GM12878 (cell line): Measurements from ENCODE around the gene KRT7. TPM values are rescaled to one million over a fixed set of nuclear protein-coding genes. Genes with fewer than 3 reads are reported as not detected.
"Not testable (repeated sequence)": the region's sequence is repeated elsewhere in the genome, so short reads cannot be mapped to it uniquely, and the experiment has no call there.

ENCODE experiments used
- ATAC-seq: fragments of 200-7000 bp; cut with Tn5 transposase; 3 replicates; pipeline ENCODE4 v1.9.1; 2020; ENCODE audit warnings: mild to moderate bottlenecking, moderate library complexity
- BruUV-seq: library from RNA; stranded (reverse); fragments of 400-500 nt; replicated peaks from 2 replicates; lab custom pipeline; 2021; lab: Mats Ljungman, UMichigan
- CTCF ChIA-PET: fragments of 300-600 bp; sonication (Branson Sonifier 250); formaldehyde crosslinking; extraction: SDS; loops from one replicate; lab custom pipeline; 2021; ENCODE audit warnings: inconsistent platforms; lab: Yijun Ruan, JAX
- POLR2A ChIA-PET: fragments of 350-600 bp; formaldehyde crosslinking; extraction: SDS; loops from one replicate; lab custom pipeline; 2021; ENCODE audit warnings: inconsistent platforms; lab: Charles Lee
- RAD21 ChIA-PET: fragments of 300-600 bp; sonication (Branson Sonifier 250); formaldehyde crosslinking; loops from one replicate; lab custom pipeline; 2023; ENCODE audit warnings: antibody characterized with exemption; ENCODE audit not compliant: unreplicated experiment; lab: Charles Lee
- SMC1A ChIA-PET: fragments of 300-600 bp; sonication (Branson Sonifier 250); formaldehyde crosslinking; loops from one replicate; lab custom pipeline; 2023; ENCODE audit not compliant: unreplicated experiment, uncharacterized antibody; lab: Charles Lee
- DNase-seq: peaks from one replicate; pipeline ENCODE4 v3.0.0-alpha.2; 2011; ENCODE audit warnings: low read depth, low spot score
- FAIRE-seq: peaks from 3 replicates; lab custom pipeline; 2011; peaks lifted over from hg19 to GRCh38; lab: Jason Lieb, UNC
- H2AFZ ChIP-seq: 2 replicates; pipeline ENCODE4 v1.6.0; 2011; ENCODE audit warnings: low read depth, low read length, control low read depth; ENCODE audit not compliant: control insufficient read depth
- H3K27ac ChIP-seq: 2 replicates; pipeline ENCODE4 v1.5.1; 2011; ENCODE audit warnings: control low read depth; ENCODE audit not compliant: control insufficient read depth, insufficient read depth
- H3K27me3 ChIP-seq, 2 experiments: replicated peaks in 1 of 2; 2 replicates each; pipeline versions ENCODE4 v1.6.0 to v1.6.1; 2011; ENCODE audit warnings: low read length in 1 of 2; ENCODE audit not compliant: control insufficient read depth in 2 of 2, insufficient read depth in 2 of 2
- H3K36me3 ChIP-seq, 2 experiments: 2 replicates each; pipeline ENCODE4 v1.5.1; 2011; ENCODE audit warnings: low read length in 1 of 2; ENCODE audit not compliant: control insufficient read depth in 2 of 2, insufficient read depth in 2 of 2
- H3K4me1 ChIP-seq: 2 replicates; pipeline ENCODE4 v1.6.1; 2011; ENCODE audit warnings: mild to moderate bottlenecking, low read length, moderate library complexity, mixed read lengths; ENCODE audit not compliant: control insufficient read depth, insufficient read depth
- H3K4me2 ChIP-seq: 2 replicates; pipeline ENCODE4 v1.6.0; 2011; ENCODE audit warnings: control low read depth; ENCODE audit not compliant: control insufficient read depth, insufficient read depth
- H3K4me3 ChIP-seq: fragments of 200-600 bp; sonication (generic); 2 replicates; pipeline ENCODE4 v1.5.1; 2016
- H3K79me2 ChIP-seq: 2 replicates; pipeline ENCODE4 v1.6.0; 2011; ENCODE audit warnings: low read length; ENCODE audit not compliant: control insufficient read depth, insufficient read depth
- H3K9ac ChIP-seq: 2 replicates; pipeline ENCODE4 v1.8.0; 2011; ENCODE audit warnings: low read length, control low read depth, mixed read lengths; ENCODE audit not compliant: control insufficient read depth, insufficient read depth
- H3K9me3 ChIP-seq: replicated peaks from 3 replicates; pipeline ENCODE4 v1.5.1; 2011; ENCODE audit warnings: mild to moderate bottlenecking, low read length; ENCODE audit not compliant: control insufficient read depth, insufficient read depth
- H4K20me1 ChIP-seq: 2 replicates; pipeline ENCODE4 v1.6.0; 2011; ENCODE audit not compliant: control insufficient read depth, insufficient read depth
- HDGF ChIP-seq: fragments of 450-650 bp; IDR thresholded peaks from 2 replicates; pipeline ENCODE4 v1.6.1; 2016; ENCODE audit warnings: antibody characterized with exemption
- IKZF1 ChIP-seq: fragments of 450-650 bp; conservative IDR thresholded peaks from 2 replicates; pipeline ENCODE4 v1.6.1; 2017; ENCODE audit warnings: antibody characterized with exemption, mild to moderate bottlenecking
- RUNX3 ChIP-seq: IDR thresholded peaks from 2 replicates; pipeline ENCODE4 v1.6.1; 2012; ENCODE audit warnings: low read length, inconsistent platforms
- WGBS: methylation state at CpG from one replicate; pipeline ENCODE4 v1.1.6; 2016; ENCODE audit warnings: low lambda C conversion rate; ENCODE audit not compliant: insufficient replicate concordance, insufficient coverage; ENCODE audit errors: missing lambda C conversion rate; 5-methylcytosine and 5-hydroxymethylcytosine counted together
- in situ Hi-C: fragments of 300-500 bp; cut with MboI; formaldehyde crosslinking; loops from 9 replicates; pipeline ENCODE4 v1.14.3; 2018; ENCODE audit warnings: mixed read lengths
- intact Hi-C: fragments of 100-400 bp; cut with micrococcal nuclease; formaldehyde crosslinking; loops from one replicate; pipeline ENCODE4 v1.14.2; 2022; ENCODE audit not compliant: unreplicated experiment
- polyA plus RNA-seq, 11 experiments: library from polyadenylated mRNA; depleted of rRNA in 4 of 11; unstranded in 6 of 11; stranded (reverse) in 5 of 11; fragments of >200 nt; fragmentation: Nextera tagmentation in 4 of 11; fragmentation: Illumina TruSeq in 1 of 11; extraction: Ambion mirVana in 4 of 11; extraction: Trizol in 1 of 11; gene quantifications; 1 replicate in 1 of 11; 2 replicates in 10 of 11; pipeline versions ENCODE4 v1.2.1 to v1.2.3, GENCODE V29; 2011 to 2016; ENCODE audit warnings: inconsistent platforms in 2 of 11, missing spikeins in 2 of 11, low read depth in 1 of 11
- total RNA-seq, 4 experiments: library from RNA; depleted of rRNA in 3 of 4; stranded (reverse); fragments of >200 nt in 3 of 4; fragmentation: Illumina TruSeq in 1 of 4; extraction: Trizol in 1 of 4; gene quantifications; 2 replicates each; pipeline versions ENCODE4 v1.2.1 to v1.2.3, GENCODE V29; 2013 to 2021

KRT7 gene
- total and polyA plus RNA-seq, 10 of the 15 experiments (the other 5 are each of a cell fraction or from before 2014, with no cell fraction given), result 0.90 to 18.7 (median 4.8) TPM

- H3K27ac ChIP-seq, POLR2A ChIA-PET, SMC1A ChIA-PET, H3K4me1 ChIP-seq, in situ Hi-C loops, H3K79me2 ChIP-seq, intact Hi-C loops, H3K27me3 ChIP-seq, H4K20me1 ChIP-seq, H3K36me3 ChIP-seq, H3K9me3 ChIP-seq, RAD21 ChIA-PET, BruUV-seq, H3K4me3 ChIP-seq, H2AFZ ChIP-seq: not testable (repeated sequence)
- FAIRE-seq (peak; percentile 97), ATAC-seq (peak; percentile 98), DNase-seq (peak; percentile 15)
- WGBS, result 66% methylated on average over 13 of the region's 17 CpGs
- H3K4me2 ChIP-seq, result peak overlapping the region; percentile 60
- TF ChIP-seq RUNX3, result 0 out of 2 replicates have a peak, but pooled peaks have one; percentile 7
- 0 out of 2 replicates have a peak, but pooled peaks have one; percentile 42 for TF ChIP-seq HDGF
- 0 out of 2 replicates have a peak, but pooled peaks have one; percentile 17 for TF ChIP-seq IKZF1
- peak overlapping the region; percentile 29; the same call in 1 of the 2 replicates for H3K9ac ChIP-seq
- CTCF ChIA-PET, result interaction anchor here (0.6 kb wide), 1 partner anchor 45 kb away, joined by 4 read pairs; no protein-coding TSS in a partner anchor
Measured at GRCh38 chr12:52287816-52288805, 55.1 kb downstream of the KRT7 start.

- DNase-seq, ATAC-seq, BruUV-seq, in situ Hi-C loops, intact Hi-C loops, H2AFZ ChIP-seq, H3K9me3 ChIP-seq, H3K4me2 ChIP-seq, CTCF ChIA-PET, SMC1A ChIA-PET, POLR2A ChIA-PET, FAIRE-seq, H3K9ac ChIP-seq, H3K79me2 ChIP-seq, H3K4me3 ChIP-seq, H3K4me1 ChIP-seq, H3K36me3 ChIP-seq, H3K27ac ChIP-seq, H3K27me3 ChIP-seq, RAD21 ChIA-PET, H4K20me1 ChIP-seq: not testable (repeated sequence)
- WGBS, result no CpG with 5 or more reads among the region's 5 CpGs
Measured at GRCh38 chr12:52290483-52291134, 57.6 kb downstream of the KRT7 start.
